HG02885 (cell line): Measurements from ENCODE around the gene MTNR1B.

Experiments used
- ATAC-seq: cut with Tn5 transposase; IDR thresholded peaks from one replicate; pipeline ENCODE4 v1.9.1; 2021; ENCODE audit warnings: mild to moderate bottlenecking; ENCODE audit not compliant: unreplicated experiment, poor library complexity

The MTNR1B gene

DNA sequence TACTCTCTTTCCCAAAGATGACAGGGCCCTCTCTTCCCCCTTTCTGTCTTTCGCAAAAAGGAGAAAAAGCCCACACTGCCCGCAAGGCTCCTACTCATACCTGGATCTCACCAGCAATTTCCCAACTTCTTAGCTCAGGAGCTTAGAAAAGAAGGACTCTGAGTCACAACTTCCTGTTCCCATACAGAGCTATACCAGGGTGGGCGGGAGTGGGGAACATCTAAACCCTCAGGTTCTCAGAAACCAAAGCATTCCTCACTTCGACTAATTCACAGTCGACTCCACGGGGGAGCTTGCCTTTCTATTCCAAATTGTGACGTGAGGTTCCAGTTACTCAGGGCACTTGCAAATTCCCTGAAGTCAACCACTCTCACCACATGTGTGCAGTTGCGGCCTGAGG is 61.9 kb downstream of the MTNR1B start:
- ATAC-seq, result no peak
